ENCODE results near the gene DNAJC4.

GRCh38 chr11:64249563-64250414, 19.4 kb downstream of the DNAJC4 start:
- TF ChIP-seq EZH2 (IDR thresholded peaks at IDR 0.05; ENCODE audit: insufficient read depth, poor library complexity, severe bottlenecking) = no peak
- no peak for TF ChIP-seq EZH2phosphoT487 (IDR thresholded peaks at IDR 0.05; ENCODE audit: insufficient read depth, low read depth)
